GM12878 (cell line): ENCODE results near the gene SCRN2.

ENCODE experiments used
- EP300 ChIP-seq, 2 experiments: fragments of 150-350 bp in 1 of 2; IDR thresholded peaks; 2 replicates each; pipeline ENCODE4 v1.6.1; 2011 to 2012; ENCODE audit warnings: low read depth in 2 of 2, low read length in 2 of 2, borderline replicate concordance in 1 of 2, improper control_type of control experiment in 1 of 2, inconsistent platforms in 1 of 2; ENCODE audit not compliant: control insufficient read depth in 1 of 2
- EZH2 ChIP-seq: IDR thresholded peaks from 2 replicates; pipeline ENCODE4 v1.6.1; 2012; ENCODE audit warnings: low read depth, mild to moderate bottlenecking, control low read depth, inconsistent platforms, low read length, borderline replicate concordance; ENCODE audit not compliant: control insufficient read depth
- HCFC1 ChIP-seq: fragments of 150-350 bp; IDR thresholded peaks from 2 replicates; pipeline ENCODE4 v1.6.1; 2014; ENCODE audit warnings: low read length
- KLF5 ChIP-seq: fragments of 450-650 bp; IDR thresholded peaks from 2 replicates; pipeline ENCODE4 v1.6.1; 2014; ENCODE audit warnings: mild to moderate bottlenecking; ENCODE audit not compliant: partially characterized antibody
- POLR2A ChIP-seq: IDR thresholded peaks from 2 replicates; pipeline ENCODE4 v1.6.1; 2011; ENCODE audit warnings: low read depth, mild to moderate bottlenecking, low read length
- YY1 ChIP-seq: IDR thresholded peaks from 2 replicates; pipeline ENCODE4 v1.6.1; 2011; ENCODE audit warnings: low read depth, mild to moderate bottlenecking, low read length
- ZNF207 ChIP-seq: fragments of 450-650 bp; IDR thresholded peaks from 2 replicates; pipeline ENCODE4 v1.6.1; 2014; ENCODE audit warnings: antibody characterized with exemption, mild to moderate bottlenecking, borderline replicate concordance
- ZNF384 ChIP-seq: IDR thresholded peaks from 2 replicates; pipeline ENCODE4 v1.6.1; 2012; ENCODE audit warnings: low read depth, mild to moderate bottlenecking, low read length, improper control_type of control experiment, borderline replicate concordance
- TF ChIP-seq, protein P1 (sequence below), 3 experiments: IDR thresholded peaks in 2 of 3; conservative IDR thresholded peaks in 1 of 3; 2 replicates each; pipeline ENCODE4 v1.5.1; 2011; ENCODE audit warnings: low read depth in 3 of 3, low read length in 3 of 3, mild to moderate bottlenecking in 3 of 3, control low read depth in 2 of 3, moderate library complexity in 2 of 3, inconsistent platforms in 1 of 3, mixed read lengths in 1 of 3; ENCODE audit not compliant: control insufficient read depth in 2 of 3, insufficient read depth in 1 of 3; ENCODE audit errors: extremely low read depth in 1 of 3
- TF ChIP-seq, protein P2 (sequence below): fragments of 450-650 bp; IDR thresholded peaks from 2 replicates; pipeline ENCODE4 v1.6.1; 2017; ENCODE audit warnings: mild to moderate bottlenecking, moderate library complexity
- TF ChIP-seq, protein P3 (sequence below): IDR thresholded peaks from 2 replicates; pipeline ENCODE4 v1.6.1; 2012; ENCODE audit warnings: mild to moderate bottlenecking, low read depth, low read length
- TF ChIP-seq, protein P4 (sequence below): IDR thresholded peaks from 2 replicates; pipeline ENCODE4 v1.6.1; 2011; ENCODE audit warnings: borderline replicate concordance, low read depth, mild to moderate bottlenecking, moderate library complexity, low read length; ENCODE audit not compliant: insufficient read depth, poor library complexity, severe bottlenecking
- TF ChIP-seq, protein P5 (sequence below): fragments of 450-650 bp; formaldehyde crosslinking; IDR thresholded peaks from 2 replicates; pipeline ENCODE4 v1.4.0; 2020; ENCODE audit warnings: mild to moderate bottlenecking, moderate library complexity

DNA sequence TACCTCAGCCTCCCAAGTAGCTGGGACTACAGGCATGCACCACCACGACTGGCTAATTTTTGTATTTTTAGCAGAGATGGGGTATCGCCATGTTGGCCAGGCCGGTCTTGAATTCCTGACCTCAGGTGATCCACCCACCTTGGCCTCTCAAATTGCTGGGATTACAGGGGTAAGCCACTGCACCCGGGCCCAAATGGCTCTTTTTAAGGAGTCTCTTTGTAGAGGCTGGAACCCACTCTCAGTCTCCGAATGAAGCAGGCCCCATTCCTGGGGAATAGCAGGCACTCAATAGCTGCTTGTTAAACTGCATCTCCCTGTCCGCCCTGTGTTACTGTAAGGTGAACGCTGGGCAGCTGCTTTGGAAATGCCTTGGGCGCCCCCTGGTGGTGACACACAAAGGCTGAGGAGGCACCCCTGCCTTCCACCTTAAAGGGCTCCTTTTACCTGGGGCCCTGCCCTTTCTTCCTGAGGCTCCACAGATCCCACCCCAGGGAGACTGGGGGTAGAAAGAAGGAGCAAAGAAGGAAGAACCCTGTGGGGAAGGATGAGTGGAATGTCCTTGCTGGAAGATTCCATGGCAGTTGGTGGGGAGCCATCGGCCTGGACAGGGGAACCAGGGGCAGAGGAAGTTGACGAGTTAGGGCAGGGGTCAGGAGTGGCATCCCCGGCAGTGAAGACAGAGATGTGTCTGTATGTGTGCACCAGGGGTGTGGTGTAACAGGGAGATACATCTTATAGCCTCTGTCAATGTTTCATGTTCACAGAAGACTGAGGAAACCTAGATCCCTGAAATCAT is 48.9 kb upstream of the SCRN2 start:
- no peak for TF ChIP-seq ZNF207
- TF ChIP-seq, protein P1, sequence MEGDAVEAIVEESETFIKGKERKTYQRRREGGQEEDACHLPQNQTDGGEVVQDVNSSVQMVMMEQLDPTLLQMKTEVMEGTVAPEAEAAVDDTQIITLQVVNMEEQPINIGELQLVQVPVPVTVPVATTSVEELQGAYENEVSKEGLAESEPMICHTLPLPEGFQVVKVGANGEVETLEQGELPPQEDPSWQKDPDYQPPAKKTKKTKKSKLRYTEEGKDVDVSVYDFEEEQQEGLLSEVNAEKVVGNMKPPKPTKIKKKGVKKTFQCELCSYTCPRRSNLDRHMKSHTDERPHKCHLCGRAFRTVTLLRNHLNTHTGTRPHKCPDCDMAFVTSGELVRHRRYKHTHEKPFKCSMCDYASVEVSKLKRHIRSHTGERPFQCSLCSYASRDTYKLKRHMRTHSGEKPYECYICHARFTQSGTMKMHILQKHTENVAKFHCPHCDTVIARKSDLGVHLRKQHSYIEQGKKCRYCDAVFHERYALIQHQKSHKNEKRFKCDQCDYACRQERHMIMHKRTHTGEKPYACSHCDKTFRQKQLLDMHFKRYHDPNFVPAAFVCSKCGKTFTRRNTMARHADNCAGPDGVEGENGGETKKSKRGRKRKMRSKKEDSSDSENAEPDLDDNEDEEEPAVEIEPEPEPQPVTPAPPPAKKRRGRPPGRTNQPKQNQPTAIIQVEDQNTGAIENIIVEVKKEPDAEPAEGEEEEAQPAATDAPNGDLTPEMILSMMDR (IDR thresholded peaks at IDR 0.05 in 2 of 3, conservative IDR thresholded peaks at IDR 0.05 in 1 of 3; ENCODE audit: control insufficient read depth in 2 of 3, extremely low read depth in 1 of 3, insufficient read depth in 1 of 3, low read depth in 3 of 3, low read length in 3 of 3): peak; percentile 91 to 97 (median 96)
- TF ChIP-seq POLR2A: no peak
- TF ChIP-seq, protein P2, sequence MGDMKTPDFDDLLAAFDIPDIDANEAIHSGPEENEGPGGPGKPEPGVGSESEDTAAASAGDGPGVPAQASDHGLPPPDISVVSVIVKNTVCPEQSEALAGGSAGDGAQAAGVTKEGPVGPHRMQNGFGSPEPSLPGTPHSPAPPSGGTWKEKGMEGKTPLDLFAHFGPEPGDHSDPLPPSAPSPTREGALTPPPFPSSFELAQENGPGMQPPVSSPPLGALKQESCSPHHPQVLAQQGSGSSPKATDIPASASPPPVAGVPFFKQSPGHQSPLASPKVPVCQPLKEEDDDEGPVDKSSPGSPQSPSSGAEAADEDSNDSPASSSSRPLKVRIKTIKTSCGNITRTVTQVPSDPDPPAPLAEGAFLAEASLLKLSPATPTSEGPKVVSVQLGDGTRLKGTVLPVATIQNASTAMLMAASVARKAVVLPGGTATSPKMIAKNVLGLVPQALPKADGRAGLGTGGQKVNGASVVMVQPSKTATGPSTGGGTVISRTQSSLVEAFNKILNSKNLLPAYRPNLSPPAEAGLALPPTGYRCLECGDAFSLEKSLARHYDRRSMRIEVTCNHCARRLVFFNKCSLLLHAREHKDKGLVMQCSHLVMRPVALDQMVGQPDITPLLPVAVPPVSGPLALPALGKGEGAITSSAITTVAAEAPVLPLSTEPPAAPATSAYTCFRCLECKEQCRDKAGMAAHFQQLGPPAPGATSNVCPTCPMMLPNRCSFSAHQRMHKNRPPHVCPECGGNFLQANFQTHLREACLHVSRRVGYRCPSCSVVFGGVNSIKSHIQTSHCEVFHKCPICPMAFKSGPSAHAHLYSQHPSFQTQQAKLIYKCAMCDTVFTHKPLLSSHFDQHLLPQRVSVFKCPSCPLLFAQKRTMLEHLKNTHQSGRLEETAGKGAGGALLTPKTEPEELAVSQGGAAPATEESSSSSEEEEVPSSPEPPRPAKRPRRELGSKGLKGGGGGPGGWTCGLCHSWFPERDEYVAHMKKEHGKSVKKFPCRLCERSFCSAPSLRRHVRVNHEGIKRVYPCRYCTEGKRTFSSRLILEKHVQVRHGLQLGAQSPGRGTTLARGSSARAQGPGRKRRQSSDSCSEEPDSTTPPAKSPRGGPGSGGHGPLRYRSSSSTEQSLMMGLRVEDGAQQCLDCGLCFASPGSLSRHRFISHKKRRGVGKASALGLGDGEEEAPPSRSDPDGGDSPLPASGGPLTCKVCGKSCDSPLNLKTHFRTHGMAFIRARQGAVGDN: no peak
- no peak for TF ChIP-seq EP300 (IDR thresholded peaks at IDR 0.05; ENCODE audit: borderline replicate concordance in 1 of 2, control insufficient read depth in 1 of 2, low read depth in 2 of 2, low read length in 2 of 2)
- peak; percentile 78 for TF ChIP-seq YY1
- TF ChIP-seq HCFC1: no peak
- TF ChIP-seq, protein P3, sequence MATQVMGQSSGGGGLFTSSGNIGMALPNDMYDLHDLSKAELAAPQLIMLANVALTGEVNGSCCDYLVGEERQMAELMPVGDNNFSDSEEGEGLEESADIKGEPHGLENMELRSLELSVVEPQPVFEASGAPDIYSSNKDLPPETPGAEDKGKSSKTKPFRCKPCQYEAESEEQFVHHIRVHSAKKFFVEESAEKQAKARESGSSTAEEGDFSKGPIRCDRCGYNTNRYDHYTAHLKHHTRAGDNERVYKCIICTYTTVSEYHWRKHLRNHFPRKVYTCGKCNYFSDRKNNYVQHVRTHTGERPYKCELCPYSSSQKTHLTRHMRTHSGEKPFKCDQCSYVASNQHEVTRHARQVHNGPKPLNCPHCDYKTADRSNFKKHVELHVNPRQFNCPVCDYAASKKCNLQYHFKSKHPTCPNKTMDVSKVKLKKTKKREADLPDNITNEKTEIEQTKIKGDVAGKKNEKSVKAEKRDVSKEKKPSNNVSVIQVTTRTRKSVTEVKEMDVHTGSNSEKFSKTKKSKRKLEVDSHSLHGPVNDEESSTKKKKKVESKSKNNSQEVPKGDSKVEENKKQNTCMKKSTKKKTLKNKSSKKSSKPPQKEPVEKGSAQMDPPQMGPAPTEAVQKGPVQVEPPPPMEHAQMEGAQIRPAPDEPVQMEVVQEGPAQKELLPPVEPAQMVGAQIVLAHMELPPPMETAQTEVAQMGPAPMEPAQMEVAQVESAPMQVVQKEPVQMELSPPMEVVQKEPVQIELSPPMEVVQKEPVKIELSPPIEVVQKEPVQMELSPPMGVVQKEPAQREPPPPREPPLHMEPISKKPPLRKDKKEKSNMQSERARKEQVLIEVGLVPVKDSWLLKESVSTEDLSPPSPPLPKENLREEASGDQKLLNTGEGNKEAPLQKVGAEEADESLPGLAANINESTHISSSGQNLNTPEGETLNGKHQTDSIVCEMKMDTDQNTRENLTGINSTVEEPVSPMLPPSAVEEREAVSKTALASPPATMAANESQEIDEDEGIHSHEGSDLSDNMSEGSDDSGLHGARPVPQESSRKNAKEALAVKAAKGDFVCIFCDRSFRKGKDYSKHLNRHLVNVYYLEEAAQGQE: no peak
- TF ChIP-seq, protein P4, sequence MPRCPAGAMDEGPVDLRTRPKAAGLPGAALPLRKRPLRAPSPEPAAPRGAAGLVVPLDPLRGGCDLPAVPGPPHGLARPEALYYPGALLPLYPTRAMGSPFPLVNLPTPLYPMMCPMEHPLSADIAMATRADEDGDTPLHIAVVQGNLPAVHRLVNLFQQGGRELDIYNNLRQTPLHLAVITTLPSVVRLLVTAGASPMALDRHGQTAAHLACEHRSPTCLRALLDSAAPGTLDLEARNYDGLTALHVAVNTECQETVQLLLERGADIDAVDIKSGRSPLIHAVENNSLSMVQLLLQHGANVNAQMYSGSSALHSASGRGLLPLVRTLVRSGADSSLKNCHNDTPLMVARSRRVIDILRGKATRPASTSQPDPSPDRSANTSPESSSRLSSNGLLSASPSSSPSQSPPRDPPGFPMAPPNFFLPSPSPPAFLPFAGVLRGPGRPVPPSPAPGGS: no peak
- TF ChIP-seq, protein P5, sequence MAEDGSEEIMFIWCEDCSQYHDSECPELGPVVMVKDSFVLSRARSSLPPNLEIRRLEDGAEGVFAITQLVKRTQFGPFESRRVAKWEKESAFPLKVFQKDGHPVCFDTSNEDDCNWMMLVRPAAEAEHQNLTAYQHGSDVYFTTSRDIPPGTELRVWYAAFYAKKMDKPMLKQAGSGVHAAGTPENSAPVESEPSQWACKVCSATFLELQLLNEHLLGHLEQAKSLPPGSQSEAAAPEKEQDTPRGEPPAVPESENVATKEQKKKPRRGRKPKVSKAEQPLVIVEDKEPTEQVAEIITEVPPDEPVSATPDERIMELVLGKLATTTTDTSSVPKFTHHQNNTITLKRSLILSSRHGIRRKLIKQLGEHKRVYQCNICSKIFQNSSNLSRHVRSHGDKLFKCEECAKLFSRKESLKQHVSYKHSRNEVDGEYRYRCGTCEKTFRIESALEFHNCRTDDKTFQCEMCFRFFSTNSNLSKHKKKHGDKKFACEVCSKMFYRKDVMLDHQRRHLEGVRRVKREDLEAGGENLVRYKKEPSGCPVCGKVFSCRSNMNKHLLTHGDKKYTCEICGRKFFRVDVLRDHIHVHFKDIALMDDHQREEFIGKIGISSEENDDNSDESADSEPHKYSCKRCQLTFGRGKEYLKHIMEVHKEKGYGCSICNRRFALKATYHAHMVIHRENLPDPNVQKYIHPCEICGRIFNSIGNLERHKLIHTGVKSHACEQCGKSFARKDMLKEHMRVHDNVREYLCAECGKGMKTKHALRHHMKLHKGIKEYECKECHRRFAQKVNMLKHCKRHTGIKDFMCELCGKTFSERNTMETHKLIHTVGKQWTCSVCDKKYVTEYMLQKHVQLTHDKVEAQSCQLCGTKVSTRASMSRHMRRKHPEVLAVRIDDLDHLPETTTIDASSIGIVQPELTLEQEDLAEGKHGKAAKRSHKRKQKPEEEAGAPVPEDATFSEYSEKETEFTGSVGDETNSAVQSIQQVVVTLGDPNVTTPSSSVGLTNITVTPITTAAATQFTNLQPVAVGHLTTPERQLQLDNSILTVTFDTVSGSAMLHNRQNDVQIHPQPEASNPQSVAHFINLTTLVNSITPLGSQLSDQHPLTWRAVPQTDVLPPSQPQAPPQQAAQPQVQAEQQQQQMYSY: no peak
- TF ChIP-seq KLF5: no peak
- no peak for TF ChIP-seq ZNF384
- no peak for TF ChIP-seq EZH2
